ENCODE measurements around the gene CPEB1.
"Not testable (repeated sequence)": the region's sequence is repeated elsewhere in the genome, so short reads cannot be mapped to it uniquely, and the experiment has no call there.

The CPEB1 gene

DNA sequence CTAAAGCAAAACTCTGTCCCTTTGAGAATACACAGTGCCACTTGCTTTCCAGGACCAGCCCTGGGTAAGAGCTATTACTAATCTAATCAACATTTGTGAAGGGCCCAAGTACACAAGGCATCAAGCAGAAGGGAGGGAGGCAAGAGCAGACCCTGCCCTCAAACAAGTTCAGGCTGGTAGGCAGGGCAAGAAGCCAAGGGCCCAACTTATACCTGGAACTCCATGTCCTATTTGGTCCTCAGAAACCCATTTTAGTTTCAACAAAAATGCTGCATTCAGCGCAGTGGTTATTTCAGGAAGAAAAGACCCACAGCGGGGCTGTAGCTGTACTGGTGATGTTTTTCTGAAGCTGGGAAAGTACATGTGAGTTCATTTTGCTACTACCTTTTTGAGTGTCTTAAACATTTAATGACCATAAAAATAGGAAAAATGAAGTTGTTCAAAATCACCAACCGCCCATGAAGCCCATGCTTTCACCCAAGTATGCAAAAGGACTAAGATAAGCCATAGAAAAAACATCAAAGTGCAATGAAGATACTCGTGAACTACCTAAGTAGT is 109.7 kb downstream of the CPEB1 start:
- TF ChIP-seq, protein P1, sequence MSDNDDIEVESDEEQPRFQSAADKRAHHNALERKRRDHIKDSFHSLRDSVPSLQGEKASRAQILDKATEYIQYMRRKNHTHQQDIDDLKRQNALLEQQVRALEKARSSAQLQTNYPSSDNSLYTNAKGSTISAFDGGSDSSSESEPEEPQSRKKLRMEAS (IDR thresholded peaks at IDR 0.05; ENCODE audit: low read depth, low read length), result no peak
- no peak for TF ChIP-seq MYC (IDR thresholded peaks at IDR 0.05; ENCODE audit: low read depth, low read length)
- no peak for TF ChIP-seq POLR2A (IDR thresholded peaks at IDR 0.05; ENCODE audit: extremely low read depth, insufficient read length)
- TF ChIP-seq, protein P2, sequence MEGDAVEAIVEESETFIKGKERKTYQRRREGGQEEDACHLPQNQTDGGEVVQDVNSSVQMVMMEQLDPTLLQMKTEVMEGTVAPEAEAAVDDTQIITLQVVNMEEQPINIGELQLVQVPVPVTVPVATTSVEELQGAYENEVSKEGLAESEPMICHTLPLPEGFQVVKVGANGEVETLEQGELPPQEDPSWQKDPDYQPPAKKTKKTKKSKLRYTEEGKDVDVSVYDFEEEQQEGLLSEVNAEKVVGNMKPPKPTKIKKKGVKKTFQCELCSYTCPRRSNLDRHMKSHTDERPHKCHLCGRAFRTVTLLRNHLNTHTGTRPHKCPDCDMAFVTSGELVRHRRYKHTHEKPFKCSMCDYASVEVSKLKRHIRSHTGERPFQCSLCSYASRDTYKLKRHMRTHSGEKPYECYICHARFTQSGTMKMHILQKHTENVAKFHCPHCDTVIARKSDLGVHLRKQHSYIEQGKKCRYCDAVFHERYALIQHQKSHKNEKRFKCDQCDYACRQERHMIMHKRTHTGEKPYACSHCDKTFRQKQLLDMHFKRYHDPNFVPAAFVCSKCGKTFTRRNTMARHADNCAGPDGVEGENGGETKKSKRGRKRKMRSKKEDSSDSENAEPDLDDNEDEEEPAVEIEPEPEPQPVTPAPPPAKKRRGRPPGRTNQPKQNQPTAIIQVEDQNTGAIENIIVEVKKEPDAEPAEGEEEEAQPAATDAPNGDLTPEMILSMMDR (IDR thresholded peaks at IDR 0.05; ENCODE audit: low read depth, low read length), result no peak
- no peak for DNase-seq (ENCODE audit: low read depth)
- peak overlapping the region; percentile 99 for H3K4me3 ChIP-seq (ENCODE audit: low read depth, low read length)

DNA sequence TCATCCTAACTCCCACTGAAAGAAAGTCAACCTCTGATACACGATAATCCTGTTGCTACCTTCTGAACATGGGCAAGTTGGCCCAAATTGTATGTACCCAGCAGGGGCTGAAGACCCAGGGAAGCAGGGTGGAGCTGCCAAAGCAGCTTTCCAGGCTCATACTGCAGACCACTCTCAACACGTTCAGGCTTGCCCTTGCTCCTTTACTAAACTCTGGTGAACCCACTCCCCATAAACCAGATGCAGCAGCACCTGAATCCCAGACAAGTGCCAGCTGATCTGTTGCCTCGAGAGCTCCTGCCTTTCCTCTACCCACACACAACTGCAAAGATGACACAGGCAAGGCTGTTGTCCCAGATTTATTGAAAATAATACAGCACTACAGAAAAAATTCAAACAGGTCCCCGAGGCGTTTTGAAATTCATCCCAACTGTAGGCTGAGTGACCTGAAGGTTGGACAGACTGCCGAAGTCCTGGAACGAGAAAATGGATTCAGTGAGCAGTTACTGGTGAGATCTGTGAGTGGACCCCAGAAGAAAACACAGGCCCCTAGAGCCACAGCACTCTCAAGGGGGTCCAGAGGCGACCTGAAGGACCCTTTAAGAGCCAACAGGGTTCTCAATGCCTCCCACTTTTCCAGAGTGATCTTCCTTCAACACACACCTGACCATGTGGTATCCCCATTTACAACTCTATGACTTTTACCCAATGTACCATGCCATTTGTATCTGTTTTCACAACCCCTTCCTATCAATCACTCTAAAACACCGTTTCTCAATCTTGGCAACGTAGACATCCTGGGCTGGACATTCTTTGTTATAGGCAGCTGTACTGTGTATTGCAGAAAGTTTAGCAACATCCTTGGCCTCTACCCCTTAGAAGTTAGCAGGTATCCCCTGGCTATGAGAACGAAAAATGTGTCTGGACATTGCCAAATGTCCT is 110.5 kb downstream of the CPEB1 start:
- peak overlapping the region; percentile 99 for H3K4me3 ChIP-seq (ENCODE audit: low read depth, low read length)
- peak; percentile 11 for DNase-seq (ENCODE audit: low read depth)
- TF ChIP-seq POLR2A (IDR thresholded peaks at IDR 0.05; ENCODE audit: extremely low read depth, insufficient read length) (no peak), MYC (IDR thresholded peaks at IDR 0.05; ENCODE audit: low read depth, low read length) (no peak)
- TF ChIP-seq, protein P2 (IDR thresholded peaks at IDR 0.05; ENCODE audit: low read depth, low read length), result no peak
- TF ChIP-seq, protein P1 (IDR thresholded peaks at IDR 0.05; ENCODE audit: low read depth, low read length), result no peak

DNA sequence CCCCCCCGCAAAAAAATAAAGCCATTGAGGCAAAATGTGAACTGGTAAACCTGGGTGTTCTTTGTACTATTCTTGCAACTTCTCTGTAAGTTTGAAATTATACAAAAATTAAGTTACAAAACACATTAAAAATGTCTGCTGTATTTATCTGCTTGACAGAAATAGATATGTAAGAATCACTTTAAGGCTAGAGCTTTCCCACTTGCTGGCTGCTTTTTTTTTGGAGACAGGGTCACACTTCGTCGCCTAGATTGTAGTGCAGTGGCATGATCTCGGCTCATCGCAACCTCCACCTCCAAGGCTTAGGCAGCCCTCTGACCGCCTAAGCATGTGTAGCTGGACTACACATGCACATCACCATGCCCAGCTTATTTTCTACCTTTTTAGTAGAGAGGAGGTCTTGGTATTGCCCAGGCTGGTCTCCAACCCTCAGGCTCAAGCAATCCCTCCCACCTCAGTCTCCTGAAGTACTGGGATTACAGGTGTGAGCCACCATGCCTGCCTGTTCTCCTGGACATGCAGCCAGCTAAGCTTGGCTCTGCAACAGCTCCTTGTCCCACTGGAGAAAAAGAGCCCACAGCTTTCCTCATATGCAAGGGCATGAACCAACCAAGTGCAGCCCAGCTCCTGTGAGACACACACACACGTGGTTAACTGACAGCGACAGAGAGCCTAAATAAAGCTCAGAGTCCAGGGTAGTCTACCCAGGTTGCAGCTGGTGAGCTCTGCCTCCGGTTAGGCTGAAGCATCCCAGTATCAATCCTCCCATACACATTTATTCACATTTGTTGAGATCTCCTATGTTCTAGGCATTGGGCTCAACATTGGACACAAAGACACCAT is 111.4 kb downstream of the CPEB1 start:
- DNase-seq (ENCODE audit: low read depth), result peak; percentile 40
- peak overlapping the region; percentile 7 for H3K4me3 ChIP-seq (ENCODE audit: low read depth, low read length)
- TF ChIP-seq, protein P1 (IDR thresholded peaks at IDR 0.05; ENCODE audit: low read depth, low read length), result no peak
- TF ChIP-seq POLR2A (IDR thresholded peaks at IDR 0.05; ENCODE audit: extremely low read depth, insufficient read length) (no peak), MYC (IDR thresholded peaks at IDR 0.05; ENCODE audit: low read depth, low read length) (no peak)
- TF ChIP-seq, protein P2 (IDR thresholded peaks at IDR 0.05; ENCODE audit: low read depth, low read length), result no peak

DNA sequence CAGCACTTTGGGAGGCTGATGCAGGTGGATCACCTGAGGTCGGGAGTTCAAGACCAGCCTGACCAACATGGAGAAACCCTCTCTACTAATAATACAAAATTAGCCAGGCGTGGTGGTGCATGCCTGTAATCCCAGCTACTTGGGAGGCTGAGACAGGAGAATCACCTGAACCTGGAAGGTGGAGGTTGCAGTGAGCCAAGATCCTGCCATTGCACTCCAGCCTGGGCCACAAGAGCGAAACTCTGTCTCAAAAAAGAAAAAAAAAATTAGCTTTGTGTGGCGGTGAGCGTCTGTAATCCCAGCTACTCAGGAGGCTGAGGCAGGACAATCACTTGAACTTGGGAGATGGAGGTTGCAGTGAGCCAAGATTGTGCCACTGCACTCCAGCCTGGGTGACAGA is 112.0 kb downstream of the CPEB1 start:
- DNase-seq (ENCODE audit: low read depth); H3K4me3 ChIP-seq (ENCODE audit: low read depth, low read length): not testable (repeated sequence)

DNA sequence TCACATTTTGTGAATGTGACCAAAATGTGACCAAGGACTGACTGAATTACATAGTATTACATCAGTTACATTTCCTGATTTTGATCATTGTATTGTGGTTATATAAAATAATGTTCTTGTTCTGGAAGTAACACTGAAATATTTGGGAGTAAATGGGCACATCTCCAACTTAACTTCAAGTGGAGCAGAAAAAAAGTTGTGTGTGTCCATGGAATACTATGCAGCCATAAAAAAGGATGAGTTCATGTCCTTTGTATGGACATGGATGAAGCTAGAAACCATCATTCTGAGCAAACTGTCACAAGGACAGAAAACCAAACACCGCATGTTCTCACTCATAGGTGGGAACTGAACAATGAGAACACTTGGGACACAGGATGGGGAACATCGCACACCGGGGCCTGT is 112.7 kb downstream of the CPEB1 start:
- DNase-seq (ENCODE audit: low read depth), result peak; percentile 8
- not testable (repeated sequence) for H3K4me3 ChIP-seq (ENCODE audit: low read depth, low read length)

DNA sequence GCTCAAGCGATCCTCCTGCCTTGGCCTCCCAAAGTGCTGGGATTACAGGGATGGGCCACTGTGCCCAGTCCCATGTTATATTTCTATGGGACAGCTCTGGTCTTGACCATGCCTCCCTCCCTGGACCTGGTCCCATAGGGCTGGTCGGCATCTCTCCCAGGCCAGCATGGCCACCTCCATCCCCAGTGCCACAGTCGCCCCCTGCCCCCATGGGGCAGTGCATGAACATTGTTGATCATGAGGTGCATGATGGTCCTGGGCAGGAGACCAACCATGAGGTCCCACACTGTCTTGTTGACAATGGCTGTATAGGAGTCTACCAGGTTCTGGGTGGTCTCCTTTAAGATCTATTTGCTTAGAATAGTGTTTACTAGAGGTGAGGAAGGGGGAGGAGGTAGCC is 113.4 kb downstream of the CPEB1 start:
- peak; percentile 10 for DNase-seq (ENCODE audit: low read depth)
- TF ChIP-seq, protein P1 (IDR thresholded peaks at IDR 0.05; ENCODE audit: low read depth, low read length), result no peak
- no peak for TF ChIP-seq MYC (IDR thresholded peaks at IDR 0.05; ENCODE audit: low read depth, low read length)
- no peak for TF ChIP-seq POLR2A (IDR thresholded peaks at IDR 0.05; ENCODE audit: extremely low read depth, insufficient read length)
- TF ChIP-seq, protein P2 (IDR thresholded peaks at IDR 0.05; ENCODE audit: low read depth, low read length), result no peak
- no peak overlapping the region for H3K4me3 ChIP-seq (ENCODE audit: low read depth, low read length)

Data from NB4 (cell line).